AG04450 (cell line): ENCODE data around the gene PALLD. TPM values are rescaled to one million over a fixed set of nuclear protein-coding genes. Genes with fewer than 3 reads are reported as not detected.

Experiments
- CTCF ChIA-PET: fragments of 300-600, 350-600 bp; formaldehyde crosslinking; extraction: SDS; loops from one replicate; lab custom pipeline; 2022; ENCODE audit warnings: antibody characterized with exemption, inconsistent platforms; lab: Charles Lee
- POLR2A ChIA-PET: fragments of 350-600 bp; formaldehyde crosslinking; extraction: SDS; loops from one replicate; lab custom pipeline; 2021; ENCODE audit warnings: antibody characterized with exemption, inconsistent platforms; lab: Yijun Ruan, JAX
- DNase-seq: peaks from one replicate; pipeline ENCODE4 v3.0.0-alpha.2; 2011; ENCODE audit warnings: low read depth, low spot score
- H3K27ac ChIP-seq: one replicate; pipeline ENCODE4 v1.5.1; 2012; ENCODE audit warnings: low read depth, low read length, control low read depth
- H3K27me3 ChIP-seq: one replicate; pipeline ENCODE4 v1.6.0; 2012; ENCODE audit warnings: low read length; ENCODE audit not compliant: control insufficient read depth, insufficient read depth
- H3K4me3 ChIP-seq: 2 replicates; pipeline ENCODE4 v1.5.1; 2011; ENCODE audit warnings: mild to moderate bottlenecking, low read depth, low read length, control low read depth
- H3K9me3 ChIP-seq: 2 replicates; pipeline ENCODE4 v1.5.1; 2012; ENCODE audit warnings: low read length; ENCODE audit not compliant: control insufficient read depth, insufficient read depth
- polyA plus RNA-seq: library from polyadenylated mRNA; depleted of rRNA; stranded (reverse); fragments of >200 nt; gene quantifications from 2 replicates; pipeline ENCODE4 v1.2.3, GENCODE V29; 2011
- TF ChIP-seq, protein P1 (sequence below): IDR thresholded peaks from 2 replicates; pipeline ENCODE4 v1.5.1; 2011; ENCODE audit warnings: low read depth, low read length, control low read depth, inconsistent platforms

The PALLD gene
- polyA plus RNA-seq, 1 experiment: 159 TPM

- TF ChIP-seq, protein P1, sequence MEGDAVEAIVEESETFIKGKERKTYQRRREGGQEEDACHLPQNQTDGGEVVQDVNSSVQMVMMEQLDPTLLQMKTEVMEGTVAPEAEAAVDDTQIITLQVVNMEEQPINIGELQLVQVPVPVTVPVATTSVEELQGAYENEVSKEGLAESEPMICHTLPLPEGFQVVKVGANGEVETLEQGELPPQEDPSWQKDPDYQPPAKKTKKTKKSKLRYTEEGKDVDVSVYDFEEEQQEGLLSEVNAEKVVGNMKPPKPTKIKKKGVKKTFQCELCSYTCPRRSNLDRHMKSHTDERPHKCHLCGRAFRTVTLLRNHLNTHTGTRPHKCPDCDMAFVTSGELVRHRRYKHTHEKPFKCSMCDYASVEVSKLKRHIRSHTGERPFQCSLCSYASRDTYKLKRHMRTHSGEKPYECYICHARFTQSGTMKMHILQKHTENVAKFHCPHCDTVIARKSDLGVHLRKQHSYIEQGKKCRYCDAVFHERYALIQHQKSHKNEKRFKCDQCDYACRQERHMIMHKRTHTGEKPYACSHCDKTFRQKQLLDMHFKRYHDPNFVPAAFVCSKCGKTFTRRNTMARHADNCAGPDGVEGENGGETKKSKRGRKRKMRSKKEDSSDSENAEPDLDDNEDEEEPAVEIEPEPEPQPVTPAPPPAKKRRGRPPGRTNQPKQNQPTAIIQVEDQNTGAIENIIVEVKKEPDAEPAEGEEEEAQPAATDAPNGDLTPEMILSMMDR: no peak
- POLR2A ChIA-PET: no interaction called here
- no peaks in the 10 kb centered on the region for H3K27me3 ChIP-seq
These were observed 183.0 kb downstream of the PALLD start for GRCh38 chr4:168679819-168680218.

DNA sequence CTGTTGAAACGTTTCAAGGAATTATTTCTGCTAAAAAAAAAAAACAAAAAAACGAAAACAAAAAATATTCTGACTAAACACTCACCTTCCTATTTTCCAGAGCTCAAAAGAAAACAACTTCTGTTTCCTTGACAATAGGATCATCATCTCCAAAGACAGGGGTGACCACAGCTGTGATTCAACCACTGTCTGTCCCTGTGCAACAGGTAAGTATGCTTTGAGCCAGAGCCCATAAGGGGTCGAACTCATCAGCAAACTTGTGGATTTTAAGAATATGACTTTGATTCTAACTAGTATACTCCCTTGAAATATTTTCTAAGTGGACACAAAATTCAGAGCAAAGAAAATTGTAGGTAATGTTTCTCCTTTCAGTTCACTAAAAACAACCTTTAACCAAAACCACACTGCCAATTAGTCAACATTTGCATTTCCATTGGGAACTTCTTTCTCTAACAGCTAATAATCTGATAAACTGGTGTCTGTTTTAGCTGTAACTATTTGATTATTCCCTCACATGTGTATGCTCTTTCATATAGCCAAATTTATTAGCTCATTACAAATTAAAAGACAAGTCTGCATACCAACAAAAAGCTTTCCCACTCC lies 186.1 kb downstream of the PALLD start:
- Histone ChIP-seq H3K9me3 (no peaks in the 10 kb centered on the region), H3K27me3 (no peaks in the 10 kb centered on the region), H3K27ac (no peak overlapping the region), H3K4me3 (no peak overlapping the region)
- TF ChIP-seq, protein P1: no peak
- ChIA-PET POLR2A (interaction anchor here (0.6 kb wide), 1 partner anchor 571 kb away, joined by 3 read pairs; no protein-coding TSS in a partner anchor), CTCF (interaction anchor here (0.8 to 1.6 kb wide), 3 partner anchors 20 to 238 kb away, joined by 3 to 6 read pairs (median 3); no protein-coding TSS in a partner anchor)
- DNase-seq: no peak

More at GRCh38 chr4:168679819-168680218, 183.0 kb downstream of the PALLD start:
- DNase-seq: no peak
- H3K27ac ChIP-seq: no peak overlapping the region
- no peak overlapping the region for H3K4me3 ChIP-seq
- CTCF ChIA-PET: no interaction called here
- no peaks in the 10 kb centered on the region; the same call in 1 of the 2 replicates for H3K9me3 ChIP-seq

GRCh38 chr4:168683595-168683994 lies 186.7 kb downstream of the PALLD start:
- Histone ChIP-seq H3K27ac (no peak overlapping the region), H3K9me3 (no peaks in the 10 kb centered on the region), H3K4me3 (no peak overlapping the region), H3K27me3 (no peaks in the 10 kb centered on the region)
- CTCF ChIA-PET: interaction anchor here (1.1 to 1.6 kb wide), 2 partner anchors 98 to 238 kb away, joined by 3 to 6 read pairs; no protein-coding TSS in a partner anchor
- TF ChIP-seq, protein P1: no peak
- no peak for DNase-seq
- POLR2A ChIA-PET: no interaction called here

- Histone ChIP-seq H3K27ac (no peak overlapping the region), H3K4me3 (no peak overlapping the region), H3K9me3 (no peaks in the 10 kb centered on the region), H3K27me3 (no peaks in the 10 kb centered on the region)
- no peak for DNase-seq
- CTCF ChIA-PET: no interaction called here
- TF ChIP-seq, protein P1: no peak
- POLR2A ChIA-PET: no interaction called here
These were observed 188.4 kb downstream of the PALLD start for GRCh38 chr4:168685136-168685809.

GRCh38 chr4:168688584-168688983 lies 191.7 kb downstream of the PALLD start:
- no peak overlapping the region for H3K4me3 ChIP-seq
- no peaks in the 10 kb centered on the region for H3K27me3 ChIP-seq
- ChIA-PET POLR2A (no interaction called here), CTCF (interaction anchor here (1.7 to 2.7 kb wide), 2 partner anchors 14 to 103 kb away, joined by 8 to 11 read pairs; no protein-coding TSS in a partner anchor)
- DNase-seq: no peak
- no peak overlapping the region for H3K27ac ChIP-seq
- H3K9me3 ChIP-seq: no peaks in the 10 kb centered on the region
- TF ChIP-seq, protein P1: no peak
